Stimulated activated CD8-positive, alpha-beta memory T cell treated with anti-CD3 and anti-CD28 coated beads, Interleukin-7, amount 100 ng/mL, for 4 hours (primary cell): ENCODE results near the gene ZNF280C.
A peak's percentile ranks its signal among the peaks of the same experiment; 100 is the strongest.

Source experiments
- DNase-seq, 2 donors: peaks; one replicate each; pipeline ENCODE4 v3.0.0-alpha.2; 2020; ENCODE audit warnings: low read depth in 2 of 2

Gene ZNF280C

DNA sequence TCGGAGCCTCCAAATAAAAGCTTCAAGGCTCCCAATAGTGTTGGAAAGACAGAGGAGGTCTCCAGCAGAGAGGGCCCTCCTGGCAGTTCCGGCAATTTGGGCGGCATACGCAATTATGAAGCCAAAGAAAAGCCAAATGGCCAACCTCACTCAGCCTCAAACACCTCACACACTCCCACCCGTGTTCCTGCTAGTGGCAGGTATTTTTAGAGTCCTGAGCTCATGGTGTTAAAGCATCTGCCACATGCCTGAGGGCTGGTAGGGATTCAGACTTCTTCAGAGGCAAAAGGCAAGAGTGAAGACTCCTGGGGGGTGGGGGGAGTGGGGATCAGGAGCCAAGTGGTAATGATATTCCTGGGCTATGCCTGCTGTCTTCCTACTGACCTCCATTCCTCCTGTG is 89.5 kb downstream of the ZNF280C start:
- no peak for DNase-seq

DNA sequence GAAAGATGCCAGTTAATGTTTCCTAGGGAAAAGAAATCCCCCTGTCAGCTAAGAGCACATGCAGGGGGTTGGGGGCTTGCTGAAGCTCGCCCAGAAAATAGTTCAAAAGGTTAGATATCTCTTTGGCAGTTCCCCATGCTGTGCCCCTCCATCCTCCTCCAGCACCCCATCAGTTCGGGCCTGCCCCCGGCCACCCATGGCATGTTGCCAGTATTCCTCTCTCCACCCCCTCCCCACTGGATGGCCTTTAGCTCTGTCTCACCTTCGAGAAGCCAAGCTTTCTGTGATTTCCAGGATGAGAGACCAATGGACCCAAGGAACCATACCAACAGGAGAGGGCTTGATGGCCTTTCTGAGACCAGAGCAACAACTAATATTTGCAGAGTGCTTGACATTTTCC is 91.8 kb downstream of the ZNF280C start:
- DNase-seq = no peak

DNA sequence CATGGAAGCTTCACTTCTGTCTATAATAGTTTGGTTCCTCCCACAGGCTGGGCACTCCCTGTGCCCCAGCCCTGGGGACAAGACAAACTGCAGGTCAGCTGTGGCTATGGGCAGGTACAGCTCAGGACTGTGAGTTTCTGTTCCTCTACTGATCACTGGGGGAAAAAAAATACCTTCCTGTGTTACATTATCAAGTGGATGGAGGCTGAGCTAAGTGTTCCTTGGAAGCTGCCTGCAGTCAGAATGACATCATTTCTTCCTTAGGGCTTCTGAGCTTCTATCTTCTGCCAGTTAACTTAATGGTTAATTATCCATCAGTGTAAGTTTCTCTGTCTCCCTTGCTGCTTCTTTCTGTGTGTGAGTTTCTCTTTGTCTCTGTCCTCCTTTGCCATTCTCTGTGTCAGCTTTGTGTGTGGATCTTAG is 92.3 kb downstream of the ZNF280C start:
- no peak for DNase-seq

DNA sequence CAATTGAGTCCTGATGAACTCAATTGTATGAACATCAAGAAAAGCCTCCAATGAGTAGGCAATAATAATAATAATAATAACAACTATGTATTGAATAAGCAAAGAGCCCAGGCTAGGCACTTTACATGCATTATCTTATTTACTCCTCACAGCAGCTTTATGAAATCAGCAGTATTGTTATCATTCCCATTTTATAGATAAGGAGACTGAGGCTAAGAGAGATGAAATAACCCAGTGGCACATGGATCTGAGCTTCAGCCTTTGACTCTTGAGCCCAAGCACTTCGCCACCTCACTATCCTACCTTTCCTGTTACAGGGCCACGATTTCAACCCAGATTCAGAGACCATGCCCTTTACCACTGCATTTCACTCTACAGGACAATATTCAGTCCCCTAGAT is 93.8 kb downstream of the ZNF280C start:
- no peak for DNase-seq

DNA sequence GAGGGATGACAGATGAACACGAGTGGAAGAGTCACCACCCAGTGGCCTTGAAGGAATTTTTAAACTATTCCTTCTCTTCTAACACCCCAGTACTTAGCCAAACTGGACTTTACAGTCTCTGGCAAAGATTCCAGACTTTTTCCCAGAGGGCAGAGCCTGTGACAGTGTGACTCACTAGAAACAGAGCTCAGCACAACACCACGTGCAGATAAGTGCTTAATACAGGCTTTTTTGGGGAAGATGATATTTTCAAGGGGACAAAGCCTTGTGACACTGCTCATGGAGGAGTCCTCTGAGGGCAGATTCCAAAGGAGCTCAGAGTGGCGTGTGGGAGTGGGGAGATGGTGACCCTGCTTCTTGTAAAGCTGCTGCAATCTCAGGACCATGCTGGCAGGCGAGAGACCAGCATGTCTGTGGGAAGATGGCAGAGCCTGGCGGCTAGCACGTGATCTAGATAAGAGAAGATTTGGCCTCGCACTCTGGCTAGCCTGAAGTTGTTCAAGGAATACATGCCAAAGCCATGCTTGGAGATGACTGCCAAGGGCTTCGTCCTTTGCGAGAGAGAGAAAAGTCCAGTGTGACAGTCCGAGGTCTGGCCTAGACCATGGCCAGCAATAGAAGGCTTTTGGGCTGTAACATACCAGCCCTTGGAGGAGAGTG is 94.5 kb downstream of the ZNF280C start:
- DNase-seq = no peak

DNA sequence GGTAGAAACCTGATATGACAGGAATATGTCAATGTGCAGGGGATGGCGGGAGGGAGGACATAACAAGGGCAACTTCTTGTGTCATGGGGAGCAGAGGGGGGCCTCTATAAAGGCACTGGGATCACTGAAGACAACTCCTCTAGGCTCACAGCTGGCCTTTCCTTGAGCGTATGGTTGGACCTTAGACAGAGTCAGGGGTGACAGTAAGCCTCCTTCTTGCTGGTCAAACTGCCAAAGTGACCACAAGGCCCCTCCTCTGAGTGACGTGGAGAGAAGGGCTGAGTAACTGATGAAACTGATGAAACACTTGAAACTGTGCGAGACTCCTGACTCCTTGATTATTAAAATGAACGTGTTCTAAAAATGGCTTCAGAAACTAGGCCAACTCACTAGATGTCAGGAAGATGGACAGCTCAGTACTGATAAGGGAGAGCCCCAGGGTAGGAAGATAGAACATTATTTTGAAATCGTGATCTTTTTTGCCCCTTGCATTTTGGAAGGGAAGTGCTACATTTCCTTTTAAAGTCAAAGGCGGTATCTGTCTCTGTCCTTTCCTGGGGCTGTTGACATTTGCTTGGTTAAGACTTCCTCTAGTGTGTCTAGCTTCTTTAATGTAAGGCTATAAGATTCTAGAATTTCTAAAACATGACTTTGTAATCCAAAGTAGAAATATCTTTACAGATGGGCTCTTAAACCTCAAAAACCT is 95.4 kb downstream of the ZNF280C start:
- no peak for DNase-seq

DNA sequence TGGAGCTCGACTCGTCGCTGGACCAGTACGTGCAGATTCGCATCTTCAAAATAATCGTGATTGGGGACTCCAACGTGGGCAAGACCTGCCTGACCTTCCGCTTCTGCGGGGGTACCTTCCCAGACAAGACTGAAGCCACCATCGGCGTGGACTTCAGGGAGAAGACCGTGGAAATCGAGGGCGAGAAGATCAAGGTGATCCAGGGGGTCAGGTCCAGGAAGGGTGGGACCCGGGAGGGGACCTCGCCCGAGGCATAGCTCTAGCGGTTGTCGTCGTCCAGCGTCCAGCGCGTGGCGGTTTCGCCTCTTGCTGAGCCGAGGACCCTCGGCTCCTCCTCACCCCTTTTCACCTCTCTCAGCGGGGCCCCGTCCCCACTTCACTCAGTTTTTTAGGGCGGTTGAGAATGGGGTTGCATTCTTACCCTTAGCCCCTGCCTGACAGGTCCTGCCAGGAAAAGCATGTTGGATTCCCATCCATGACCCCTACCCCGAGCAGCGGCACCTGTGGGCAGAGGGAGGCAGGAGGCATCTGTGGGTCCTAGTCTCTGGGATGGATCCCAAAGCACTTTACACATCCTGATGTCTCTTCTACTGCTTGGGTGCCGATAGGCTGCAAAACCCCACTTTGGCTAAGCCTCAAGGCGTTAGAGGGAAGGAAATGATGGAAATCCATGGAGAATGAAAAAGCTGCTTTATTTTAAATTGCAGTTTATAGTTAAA is 96.4 kb downstream of the ZNF280C start:
- no peak for DNase-seq

DNA sequence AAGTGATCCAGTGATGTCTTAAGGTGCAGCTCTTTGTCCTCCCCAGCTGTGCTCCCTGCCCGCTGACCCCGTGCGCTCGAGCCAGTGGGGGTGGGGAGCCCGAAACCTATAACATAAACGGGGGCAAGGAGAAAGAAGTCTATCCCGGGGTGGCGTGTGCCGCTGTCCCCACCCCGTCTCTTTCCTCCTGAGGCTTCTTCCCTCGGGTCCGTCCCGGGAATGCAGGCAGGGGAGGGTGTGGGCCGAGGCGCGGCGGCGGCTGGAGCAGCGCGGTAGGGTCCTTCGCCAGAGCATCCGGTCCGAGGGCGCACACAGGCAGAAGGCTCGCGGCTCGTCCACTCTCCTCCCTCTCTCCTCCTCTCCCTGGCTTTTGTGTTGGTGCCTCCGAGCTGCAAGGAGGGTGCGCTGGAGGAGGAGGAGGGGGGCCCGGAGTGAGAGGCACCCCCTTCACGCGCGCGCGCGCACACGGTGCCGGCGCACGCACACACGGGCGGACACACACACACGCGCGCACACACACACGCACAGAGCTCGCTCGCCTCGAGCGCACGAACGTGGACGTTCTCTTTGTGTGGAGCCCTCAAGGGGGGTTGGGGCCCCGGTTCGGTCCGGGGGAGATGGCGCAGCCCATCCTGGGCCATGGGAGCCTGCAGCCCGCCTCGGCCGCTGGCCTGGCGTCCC is 97.1 kb downstream of the ZNF280C start, which contains the start of gene RAB33A:
Gene RAB33A, plus strand, starts transcription at position 517 of the 681 bp plus-strand sequence. Its CDS starts 101 bp downstream, at position 618.
- DNase-seq = peak in 1 of 2 donors; percentile 44

DNA sequence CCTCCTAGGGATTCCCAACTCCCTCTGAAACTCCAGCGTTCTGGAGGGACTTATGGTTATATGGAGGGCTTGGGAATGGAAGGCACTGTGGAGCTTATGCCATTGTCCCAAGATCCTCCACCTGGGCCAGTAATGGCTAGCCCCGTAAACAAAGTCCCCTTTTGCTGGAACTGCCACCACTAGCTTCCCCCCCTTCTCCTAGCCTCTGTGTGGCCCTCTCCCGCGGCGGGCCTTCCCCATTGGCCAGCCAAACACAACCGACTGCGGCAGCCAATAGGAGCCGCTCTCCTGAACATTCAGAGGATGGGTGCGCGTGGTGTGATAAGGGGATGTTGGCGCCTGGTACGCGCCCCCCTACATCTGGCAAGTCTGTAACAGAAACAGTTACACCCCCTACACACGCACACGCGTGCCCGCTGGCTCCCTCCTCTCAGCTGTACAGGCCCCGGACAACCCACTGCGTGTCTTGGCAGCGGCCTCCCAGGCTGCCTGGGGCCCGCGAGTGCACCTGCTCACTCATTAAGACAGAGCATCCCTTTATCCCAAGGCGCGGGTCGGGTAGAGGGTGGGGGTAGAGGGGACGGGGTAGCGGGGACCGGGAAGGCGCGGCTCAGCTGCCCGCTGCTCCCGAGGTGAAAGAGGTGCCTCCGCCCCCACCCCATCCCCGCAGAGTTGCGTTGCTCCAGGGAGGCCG is 97.8 kb downstream of the ZNF280C start:
- peak in 1 of 2 donors; percentile 52 for DNase-seq

DNA sequence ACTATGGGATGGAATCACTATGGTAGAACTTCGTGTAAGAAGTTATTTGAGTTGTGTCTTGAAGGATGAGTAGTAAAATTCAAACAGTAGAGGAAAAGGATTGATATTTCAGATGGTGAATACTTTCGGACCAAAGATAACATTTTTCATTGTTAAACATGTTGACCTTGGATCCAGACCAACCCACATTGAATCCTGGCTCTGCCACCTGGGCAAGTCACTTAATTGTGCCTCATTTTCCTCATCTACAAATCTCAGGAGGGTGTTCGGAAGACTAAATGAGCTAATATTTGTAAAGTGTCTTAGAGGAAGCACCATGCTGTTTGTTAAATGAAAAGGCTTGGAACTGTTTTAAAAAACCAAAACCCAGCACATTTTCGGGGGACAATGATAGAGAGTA is 101.7 kb downstream of the ZNF280C start:
- no peak for DNase-seq

DNA sequence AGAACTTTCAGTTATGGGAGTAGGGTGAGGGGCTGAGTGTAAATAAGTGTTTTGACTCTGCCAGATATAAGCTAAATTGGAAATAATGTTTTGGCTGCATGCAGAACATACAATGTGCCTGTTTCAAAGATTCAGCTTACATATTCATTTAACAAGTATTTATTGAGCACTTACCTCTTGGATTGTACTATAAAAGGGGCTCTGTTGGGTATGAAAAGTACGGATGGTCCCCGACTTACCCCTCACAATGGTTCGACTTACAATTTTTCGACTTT is 102.3 kb downstream of the ZNF280C start:
- no peak for DNase-seq

DNA sequence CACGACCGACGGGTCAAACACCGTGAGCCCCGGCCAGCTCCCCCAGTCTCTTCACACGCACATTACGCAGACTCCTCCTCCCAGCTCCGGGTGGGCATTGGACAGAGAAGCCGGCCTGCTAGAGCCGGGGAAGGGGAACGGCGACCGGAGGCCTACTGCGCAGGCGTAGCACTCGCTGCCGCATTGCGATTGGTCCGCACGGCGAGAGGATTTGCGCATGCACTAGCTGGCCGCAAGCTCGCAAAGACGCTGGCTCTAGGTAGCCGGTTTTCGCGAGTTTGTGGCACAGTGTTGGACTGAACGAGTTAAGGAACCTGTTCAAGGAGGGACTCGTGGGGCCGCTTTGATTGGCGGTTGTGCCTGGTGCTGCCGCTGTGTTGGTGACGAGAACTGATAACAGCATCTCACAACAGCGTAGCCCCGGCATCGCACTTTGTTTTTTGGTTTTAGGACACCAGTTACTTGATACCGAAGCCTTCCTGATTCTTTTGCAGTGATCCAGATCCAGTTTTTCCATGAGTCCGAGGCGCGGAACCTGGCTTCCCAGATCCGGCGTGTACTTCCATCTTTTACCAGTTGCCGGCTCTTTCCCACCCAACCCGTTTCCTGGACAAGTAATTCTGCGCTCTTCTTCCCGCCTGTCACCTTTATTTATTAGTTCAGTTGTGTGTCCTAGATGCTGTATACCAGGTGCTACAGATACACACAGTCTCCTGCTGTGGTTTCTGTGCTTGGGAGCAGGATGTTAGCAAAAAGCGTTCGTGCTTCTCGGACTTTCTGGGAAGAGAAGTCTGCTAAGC is 102.8 kb downstream of the ZNF280C start, which contains the start of gene AIFM1:
Gene AIFM1, minus strand, starts transcription at position 139 of the 800 bp plus-strand sequence. CDS start 185 bp downstream, outside the sequence.
- DNase-seq = peak; percentile 74 to 81

DNA sequence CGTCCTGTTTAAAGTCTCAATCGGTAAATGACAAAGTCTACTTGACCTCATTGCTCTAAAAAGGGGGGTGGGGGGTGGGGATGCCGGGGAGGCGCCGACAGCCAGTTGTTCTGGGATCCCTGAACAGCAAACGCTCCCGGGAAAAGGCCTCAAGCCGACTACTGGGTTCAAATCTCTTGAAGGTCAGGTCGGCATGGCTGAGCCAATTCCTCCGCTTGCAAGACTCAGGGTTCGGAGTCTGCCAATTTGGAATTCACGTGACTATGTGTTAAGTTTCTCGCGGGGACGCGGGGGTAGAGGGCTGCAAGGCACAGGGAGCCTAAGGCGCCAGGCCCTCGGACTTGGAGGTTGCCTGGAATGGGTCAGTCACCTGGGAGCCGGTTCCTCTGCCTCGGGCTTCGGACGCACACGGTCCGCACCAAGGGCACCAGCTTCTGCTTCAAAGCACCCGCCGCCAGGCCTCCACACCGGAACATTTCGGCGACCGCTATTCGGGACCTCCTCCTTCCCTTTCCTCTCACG is 103.5 kb downstream of the ZNF280C start:
- no peak for DNase-seq

DNA sequence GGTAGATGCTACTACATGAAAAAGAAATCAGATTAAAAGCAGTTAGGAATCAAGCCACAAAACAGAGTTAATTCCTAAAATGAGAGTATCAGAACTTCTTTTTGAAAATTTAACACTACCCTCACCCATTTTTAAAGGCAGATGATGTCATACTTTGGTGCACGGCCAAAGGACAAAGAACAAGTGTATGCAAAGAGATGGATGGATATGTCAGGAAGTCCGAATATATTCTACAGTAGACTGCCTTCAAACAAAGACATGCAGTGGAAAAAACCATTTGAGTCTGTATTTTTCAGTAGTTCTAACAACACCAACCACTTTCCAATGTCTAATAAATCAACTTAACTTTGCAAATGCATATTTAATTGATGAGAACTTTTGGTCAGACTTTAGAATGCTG is 105.3 kb downstream of the ZNF280C start:
- no peak for DNase-seq

DNA sequence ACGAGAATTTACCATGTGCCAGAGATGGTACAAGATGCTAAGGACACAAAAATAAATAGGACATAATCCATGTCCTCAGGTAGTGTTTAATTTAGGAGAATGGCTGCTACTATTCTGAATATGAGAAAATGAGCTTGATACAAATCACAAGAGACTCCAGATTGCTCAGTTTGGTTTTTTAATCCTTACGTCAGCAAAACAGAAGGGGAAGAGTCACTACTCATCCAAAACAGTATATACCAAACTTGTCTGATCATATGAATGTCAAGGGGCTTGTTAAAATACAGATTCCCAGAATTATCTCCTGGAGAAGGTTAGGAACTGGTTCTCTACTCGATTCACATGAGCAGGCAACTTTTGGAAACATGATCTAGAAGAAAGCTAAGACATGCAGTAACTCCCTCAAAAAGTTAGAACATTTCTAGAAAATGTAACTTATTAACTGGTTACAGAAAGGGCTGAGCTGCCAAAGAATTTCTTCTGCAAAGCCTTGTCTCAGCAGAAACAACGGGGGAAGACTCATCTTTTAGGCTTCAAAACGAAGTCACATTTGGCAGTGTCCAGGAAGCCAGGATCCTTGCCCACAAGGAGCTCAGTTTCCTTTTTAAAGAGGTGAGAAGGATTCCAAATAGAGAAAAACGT is 106.5 kb downstream of the ZNF280C start:
- no peak for DNase-seq

DNA sequence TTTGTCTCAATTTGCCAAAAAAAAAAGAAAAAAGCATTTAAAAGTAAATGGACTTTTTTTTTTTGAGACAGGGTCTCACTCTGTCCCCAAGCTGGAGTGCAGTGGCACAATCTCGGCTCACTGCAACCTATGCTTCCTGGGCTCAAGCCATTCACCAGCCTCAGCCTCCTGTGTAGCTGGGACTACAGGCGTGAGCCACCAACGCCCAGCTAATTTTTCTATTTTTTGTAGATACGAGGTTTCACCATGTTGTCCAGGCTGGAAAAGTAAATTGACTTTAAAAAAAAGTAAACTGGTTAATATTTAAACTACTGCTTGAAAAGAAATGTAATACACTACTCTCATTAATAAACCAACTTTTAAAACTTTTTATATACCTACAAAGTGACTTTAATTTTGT is 108.9 kb downstream of the ZNF280C start:
- no peak for DNase-seq

DNA sequence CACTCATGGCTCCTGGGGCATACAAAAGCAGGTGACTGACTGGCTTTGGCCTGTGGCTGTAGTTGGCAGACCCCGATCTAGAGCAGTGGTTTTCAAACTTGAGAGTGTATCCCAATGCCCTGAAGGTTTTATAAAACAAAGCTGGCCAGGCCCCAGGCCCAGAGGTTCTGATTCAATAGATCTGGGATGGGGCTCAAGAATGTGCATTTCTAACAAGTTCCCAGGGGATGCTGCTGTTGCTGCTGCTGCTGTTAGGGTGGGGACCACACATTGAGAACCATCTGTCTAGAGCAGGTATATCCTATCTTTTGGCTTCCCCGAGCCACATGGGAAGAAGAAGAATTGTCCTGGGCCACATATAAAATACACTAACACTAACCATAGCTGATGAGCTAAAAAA is 110.4 kb downstream of the ZNF280C start:
- no peak for DNase-seq

DNA sequence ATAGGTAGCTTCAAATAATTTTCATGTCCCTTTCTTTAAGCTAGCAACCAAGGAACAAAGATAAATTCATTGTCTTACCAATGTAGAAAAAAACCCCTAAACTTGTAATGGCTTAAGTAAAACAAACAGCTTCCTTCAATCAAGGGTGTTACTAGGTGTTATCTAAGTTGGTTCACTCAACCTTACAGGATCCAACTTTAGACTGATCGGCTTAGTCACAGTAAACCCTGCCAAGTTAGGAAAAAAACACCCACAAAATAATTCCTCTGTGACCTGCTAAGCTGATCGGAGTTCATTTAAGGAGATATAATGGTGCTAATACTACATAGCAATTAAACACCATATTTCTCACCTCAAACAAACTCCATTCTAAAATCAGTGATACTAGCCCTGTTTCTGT is 113.1 kb downstream of the ZNF280C start:
- DNase-seq = no peak
